ENCODE measurements around the gene ERC2. TPM values are rescaled to one million over a fixed set of nuclear protein-coding genes. Genes with fewer than 3 reads are reported as not detected.

Gene ERC2
- total and polyA plus RNA-seq, 2 donors (not counting 1 experiment from before 2014, with no cell fraction given) = 0.14 to 0.17 TPM

- H4K20me1 ChIP-seq (ENCODE audit: control insufficient read depth, extremely low read depth, insufficient read depth, low read length) = no peaks in the 10 kb centered on the region
- H3K36me3 ChIP-seq (ENCODE audit: control insufficient read depth, insufficient read depth, low read length) = no peaks in the 10 kb centered on the region
- H2AFZ ChIP-seq (ENCODE audit: low read length) = no peak overlapping the region
- no peak for DNase-seq (ENCODE audit: low read depth in 2 of 2)
- no peak overlapping the region for H3K4me2 ChIP-seq (ENCODE audit: extremely low read depth, insufficient read depth, low read length)
- TF ChIP-seq EZH2 (IDR thresholded peaks at IDR 0.05; ENCODE audit: low read length, missing control alignments) (no peak), CTCF (conservative IDR thresholded peaks at IDR 0.05 in 1 of 2, IDR thresholded peaks at IDR 0.05 in 1 of 2; ENCODE audit: low read depth in 1 of 2, low read length in 2 of 2) (no peak)
- H3K79me2 ChIP-seq (ENCODE audit: control insufficient read depth, insufficient read depth, low read length) = no peaks in the 10 kb centered on the region
- no peak overlapping the region for H3K9ac ChIP-seq (ENCODE audit: insufficient read depth, low read length)
- H3K27ac ChIP-seq (ENCODE audit: insufficient read depth, low read length) = no peak overlapping the region
- no peak overlapping the region for H3K4me3 ChIP-seq (replicated peaks in 1 of 4; ENCODE audit: control extremely low read depth in 1 of 4, insufficient read depth in 1 of 4, low read depth in 3 of 4, low read length in 4 of 4)
- no peaks in the 10 kb centered on the region for H3K9me3 ChIP-seq (ENCODE audit: control insufficient read depth, insufficient read depth, low read depth, low read length)
- no peaks in the 10 kb centered on the region for H3K4me1 ChIP-seq (ENCODE audit: control insufficient read depth, extremely low read depth, insufficient read depth, low read length)
- no peaks in the 10 kb centered on the region for H3K27me3 ChIP-seq (ENCODE audit: control insufficient read depth, insufficient read depth, low read length)
Measured at GRCh38 chr3:55537129-55537528, 931.1 kb downstream of the ERC2 start.

GRCh38 chr3:55534876-55535275, 933.4 kb downstream of the ERC2 start:
- H3K27ac ChIP-seq (ENCODE audit: insufficient read depth, low read length) = no peak overlapping the region
- H3K9ac ChIP-seq (ENCODE audit: insufficient read depth, low read length) = no peak overlapping the region
- H3K4me1 ChIP-seq (ENCODE audit: control insufficient read depth, extremely low read depth, insufficient read depth, low read length) = no peaks in the 10 kb centered on the region
- H3K4me2 ChIP-seq (ENCODE audit: extremely low read depth, insufficient read depth, low read length) = no peak overlapping the region
- H3K9me3 ChIP-seq (ENCODE audit: control insufficient read depth, insufficient read depth, low read depth, low read length) = no peaks in the 10 kb centered on the region
- no peak overlapping the region for H2AFZ ChIP-seq (ENCODE audit: low read length)
- no peaks in the 10 kb centered on the region for H3K79me2 ChIP-seq (ENCODE audit: control insufficient read depth, insufficient read depth, low read length)
- no peaks in the 10 kb centered on the region for H3K27me3 ChIP-seq (ENCODE audit: control insufficient read depth, insufficient read depth, low read length)
- peak in 1 of 2 donors; percentile 20 for DNase-seq (ENCODE audit: low read depth in 2 of 2)
- no peak overlapping the region for H3K4me3 ChIP-seq (replicated peaks in 1 of 4; ENCODE audit: control extremely low read depth in 1 of 4, insufficient read depth in 1 of 4, low read depth in 3 of 4, low read length in 4 of 4)
- no peaks in the 10 kb centered on the region for H3K36me3 ChIP-seq (ENCODE audit: control insufficient read depth, insufficient read depth, low read length)
- no peaks in the 10 kb centered on the region for H4K20me1 ChIP-seq (ENCODE audit: control insufficient read depth, extremely low read depth, insufficient read depth, low read length)
- TF ChIP-seq EZH2 (IDR thresholded peaks at IDR 0.05; ENCODE audit: low read length, missing control alignments) = no peak
- TF ChIP-seq CTCF (conservative IDR thresholded peaks at IDR 0.05 in 1 of 2, IDR thresholded peaks at IDR 0.05 in 1 of 2; ENCODE audit: low read depth in 1 of 2, low read length in 2 of 2) = no peak

- Histone ChIP-seq H3K9me3 (ENCODE audit: control insufficient read depth, insufficient read depth, low read depth, low read length) (no peaks in the 10 kb centered on the region), H3K27me3 (ENCODE audit: control insufficient read depth, insufficient read depth, low read length) (no peaks in the 10 kb centered on the region), H3K9ac (ENCODE audit: insufficient read depth, low read length) (no peak overlapping the region)
Measured at GRCh38 chr3:55532806-55533205, 935.5 kb downstream of the ERC2 start.

More at GRCh38 chr3:55532806-55533205, 935.5 kb downstream of the ERC2 start:
- Histone ChIP-seq H3K27ac (ENCODE audit: insufficient read depth, low read length) (no peak overlapping the region), H3K4me3 (replicated peaks in 1 of 4; ENCODE audit: control extremely low read depth in 1 of 4, insufficient read depth in 1 of 4, low read depth in 3 of 4, low read length in 4 of 4) (no peak overlapping the region), H3K36me3 (ENCODE audit: control insufficient read depth, insufficient read depth, low read length) (no peaks in the 10 kb centered on the region), H3K4me2 (ENCODE audit: extremely low read depth, insufficient read depth, low read length) (no peak overlapping the region), H4K20me1 (ENCODE audit: control insufficient read depth, extremely low read depth, insufficient read depth, low read length) (no peaks in the 10 kb centered on the region), H3K79me2 (ENCODE audit: control insufficient read depth, insufficient read depth, low read length) (no peaks in the 10 kb centered on the region), H2AFZ (ENCODE audit: low read length) (no peak overlapping the region), H3K4me1 (ENCODE audit: control insufficient read depth, extremely low read depth, insufficient read depth, low read length) (no peaks in the 10 kb centered on the region)
- no peak for DNase-seq (ENCODE audit: low read depth in 2 of 2)
- TF ChIP-seq EZH2 (IDR thresholded peaks at IDR 0.05; ENCODE audit: low read length, missing control alignments) (no peak), CTCF (conservative IDR thresholded peaks at IDR 0.05 in 1 of 2, IDR thresholded peaks at IDR 0.05 in 1 of 2; ENCODE audit: low read depth in 1 of 2, low read length in 2 of 2) (no peak)

All from fibroblast of lung (primary cell).